Activated CD4-positive, alpha-beta T cell treated with anti-CD3 and anti-CD28 coated beads for 24 hours (primary cell): ENCODE measurements around the gene PNISR.

Experiments used
- DNase-seq, 2 donors: peaks; one replicate each; pipeline ENCODE4 v3.0.0-alpha.2; 2020; ENCODE audit warnings: low read depth in 2 of 2

Gene PNISR

DNA sequence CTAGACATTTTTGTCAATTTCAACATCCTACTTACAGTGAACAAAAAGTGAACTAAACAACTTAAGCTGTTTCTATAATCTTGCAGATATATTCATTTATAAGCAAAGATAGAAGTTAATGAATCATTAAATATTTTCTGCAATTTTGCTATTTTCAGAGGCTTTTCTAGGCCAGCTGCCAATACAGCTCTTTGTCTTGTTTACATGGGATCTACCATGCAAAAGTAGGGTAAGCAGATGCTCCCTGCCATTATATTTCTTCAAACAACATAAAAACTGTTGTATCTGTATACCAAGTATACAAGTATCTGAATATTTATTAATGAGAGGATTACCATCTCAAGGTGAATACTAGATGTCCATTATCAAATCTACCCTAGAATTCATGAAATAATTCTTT is 15.4 kb downstream of the PNISR start:
- DNase-seq, result no peak

DNA sequence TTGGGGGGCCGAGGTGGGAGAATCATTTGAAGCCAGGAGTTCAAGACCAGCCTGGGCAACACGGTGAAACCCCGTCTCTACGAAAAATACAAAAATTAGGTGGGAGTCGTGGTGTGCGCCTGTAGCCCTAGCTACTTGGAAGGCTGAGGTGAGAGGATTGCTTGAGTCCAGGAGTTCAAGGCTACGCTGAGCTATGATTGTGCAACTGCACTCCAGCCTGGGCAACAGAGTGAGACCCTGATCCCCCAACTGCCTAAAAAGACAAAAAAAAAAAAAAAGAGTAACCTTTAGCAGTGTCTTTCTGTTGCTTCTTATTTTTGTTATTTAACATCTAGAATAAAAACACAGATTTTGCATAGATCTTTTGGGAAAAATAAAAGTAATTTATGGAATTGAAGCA is 18.0 kb downstream of the PNISR start:
- no peak for DNase-seq

- DNase-seq, result no peak
Measured at GRCh38 chr6:99402448-99402847, 22.7 kb downstream of the PNISR start.

DNA sequence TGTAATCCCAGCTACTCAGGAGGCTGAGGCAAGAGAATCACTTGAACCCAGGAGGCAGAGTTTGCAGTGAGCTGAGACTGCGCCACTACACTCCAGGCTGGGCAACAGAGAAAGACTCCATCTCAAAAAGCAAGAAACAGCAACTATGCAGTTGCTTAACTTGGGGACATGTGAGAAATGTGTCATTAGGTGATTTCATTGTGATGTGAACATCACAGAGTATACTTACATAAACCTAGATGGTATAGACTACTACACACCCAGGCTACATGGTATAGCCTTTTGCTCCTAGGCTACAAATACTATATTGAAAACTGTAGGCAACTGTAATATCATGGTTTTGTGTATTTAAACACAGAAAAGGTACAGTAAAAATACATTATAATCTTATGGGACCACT is 27.8 kb downstream of the PNISR start:
- DNase-seq, result no peak

DNA sequence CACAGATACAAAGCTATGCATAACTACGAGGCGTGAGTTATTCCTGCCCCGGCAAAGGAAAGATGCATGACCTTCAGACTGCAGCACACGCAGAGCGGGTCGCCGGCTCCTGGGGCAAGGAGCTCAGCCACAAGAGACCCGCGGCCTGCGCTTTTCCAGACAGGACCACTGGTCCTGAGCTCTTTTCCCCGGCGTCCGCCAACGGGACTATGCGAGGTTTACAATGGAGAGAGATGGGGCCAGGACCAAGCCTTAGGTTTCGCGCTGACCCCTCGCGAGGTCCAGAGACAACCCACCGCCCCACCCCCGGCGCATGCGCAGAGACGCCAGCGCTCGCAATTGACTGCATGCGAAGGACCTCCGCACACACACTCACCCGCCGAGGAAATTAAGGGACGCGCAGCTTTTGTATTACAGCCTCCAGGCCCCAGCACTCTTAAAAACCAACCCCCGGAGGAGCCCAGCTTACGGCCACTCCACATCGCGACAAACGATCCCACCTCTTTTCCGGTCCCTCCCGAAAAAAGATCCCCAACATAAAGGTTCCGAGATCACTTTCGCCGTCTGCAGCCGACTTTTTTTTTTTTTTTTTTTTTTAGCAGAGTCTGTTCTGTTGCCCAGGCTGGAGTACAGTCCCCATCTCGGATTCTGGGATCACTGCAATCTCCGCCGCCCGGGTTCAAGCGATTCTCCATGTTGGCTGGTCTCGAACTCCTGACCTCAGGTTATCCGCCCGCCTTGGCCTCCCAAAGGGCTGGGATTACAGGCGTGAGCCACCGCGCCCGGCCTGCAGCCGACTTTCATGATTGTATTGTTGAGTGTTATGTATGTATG is 31.2 kb downstream of the PNISR start, which contains the start of gene COQ3:
TSS of gene COQ3 (minus strand) at position 498 of the 834 bp plus-strand sequence. CDS start at position 482, 16 bp downstream.
- DNase-seq, result peak; percentile 42 to 52

DNA sequence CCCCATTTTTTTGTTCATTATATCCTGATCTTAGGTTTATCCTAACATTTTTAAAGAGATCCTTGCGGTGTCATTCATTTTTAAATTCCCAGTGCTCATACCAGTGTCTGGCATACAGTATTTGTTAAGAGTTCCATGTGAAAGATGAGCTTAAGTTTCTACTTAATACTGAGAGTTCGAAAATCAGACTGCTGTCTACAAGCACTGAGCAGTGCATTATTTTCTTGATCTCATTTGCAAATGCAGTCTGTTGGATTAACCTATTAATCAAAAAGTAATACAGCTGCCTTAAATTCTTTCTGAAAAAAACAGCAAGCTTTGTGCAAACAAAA is 31.8 kb downstream of the PNISR start:
- no peak for DNase-seq

DNA sequence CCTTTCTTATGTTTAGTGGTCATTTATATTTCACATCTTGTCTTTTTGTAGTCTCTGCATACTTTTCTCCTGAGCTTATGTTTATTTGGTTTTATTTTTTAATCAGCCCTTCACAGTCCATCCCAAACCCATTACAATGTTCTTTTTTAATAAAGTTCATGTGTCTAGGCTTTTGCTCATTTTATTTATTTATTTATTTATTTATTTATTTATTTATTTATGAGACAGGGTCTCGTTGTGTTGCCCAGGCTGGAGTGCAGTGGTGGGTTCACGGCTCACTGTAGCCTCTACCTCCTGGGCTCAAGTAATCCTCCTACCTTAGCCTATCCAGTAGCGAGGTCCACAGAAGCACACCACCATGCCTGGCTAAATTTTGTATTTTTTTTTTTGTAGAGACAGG is 34.2 kb downstream of the PNISR start:
- no peak for DNase-seq

- no peak for DNase-seq
Measured at GRCh38 chr6:99384507-99384906, 40.6 kb downstream of the PNISR start.

GRCh38 chr6:99378636-99379035 is 46.5 kb downstream of the PNISR start:
- no peak for DNase-seq

DNA sequence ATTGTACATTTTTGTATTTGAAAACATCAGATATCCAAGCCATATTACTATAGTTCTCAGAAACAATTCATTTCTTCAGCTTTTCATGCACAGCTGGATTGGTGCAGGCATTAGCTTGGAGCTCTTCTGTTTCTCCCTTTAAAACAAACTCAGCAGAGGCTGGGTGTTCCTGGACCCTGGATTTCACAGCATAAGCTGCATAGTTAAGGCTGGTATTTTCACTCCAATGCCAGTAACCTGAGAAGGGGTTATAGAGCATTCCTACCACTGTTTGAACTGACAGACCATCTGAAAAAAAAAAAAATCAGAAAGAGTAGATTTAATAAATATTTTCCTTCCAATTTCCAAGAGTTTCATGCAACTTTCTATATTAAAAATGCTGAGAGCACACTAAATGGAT is 55.6 kb downstream of the PNISR start:
- no peak for DNase-seq

DNA sequence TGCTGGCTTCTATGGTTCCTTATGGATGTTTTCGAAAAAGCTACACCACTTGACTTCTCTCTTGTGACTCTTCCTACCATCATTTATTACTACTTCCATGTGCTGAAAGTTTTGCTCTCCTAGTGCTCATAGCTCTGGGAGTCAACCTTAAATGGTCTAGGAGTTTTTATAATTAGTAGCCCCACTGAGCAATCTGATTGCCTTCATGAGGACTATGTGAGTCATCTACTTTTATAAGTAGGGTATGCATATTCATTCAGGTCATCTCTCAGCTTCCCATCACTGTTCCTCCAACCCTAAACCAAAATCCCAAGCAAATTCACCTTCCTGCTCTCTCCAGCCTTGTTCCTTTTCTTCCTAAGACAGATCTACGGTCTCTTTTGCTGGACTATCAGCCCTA is 58.3 kb downstream of the PNISR start:
- no peak for DNase-seq

GRCh38 chr6:99364026-99364425 is 61.1 kb downstream of the PNISR start:
- no peak for DNase-seq

GRCh38 chr6:99362678-99363268 is 62.3 kb downstream of the PNISR start:
- DNase-seq, result no peak

DNA sequence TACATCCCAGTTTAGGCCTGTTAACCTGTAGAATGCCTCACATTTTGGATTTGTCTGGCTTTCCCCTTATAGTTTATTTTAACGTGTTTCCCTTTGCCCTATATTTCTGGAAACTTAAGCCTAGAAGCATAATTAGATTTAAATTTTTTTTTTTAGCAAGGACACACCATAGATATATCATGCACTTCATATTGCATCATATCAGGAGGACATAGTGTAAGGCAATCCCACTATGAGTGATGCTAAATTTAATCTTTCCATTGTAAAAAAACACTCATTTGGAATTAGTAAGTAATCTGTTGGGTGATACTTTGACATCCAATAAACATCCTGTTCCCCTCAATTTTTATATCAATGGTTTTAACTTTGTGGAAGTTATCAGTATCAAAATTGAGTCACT is 65.3 kb downstream of the PNISR start:
- DNase-seq, result no peak

DNA sequence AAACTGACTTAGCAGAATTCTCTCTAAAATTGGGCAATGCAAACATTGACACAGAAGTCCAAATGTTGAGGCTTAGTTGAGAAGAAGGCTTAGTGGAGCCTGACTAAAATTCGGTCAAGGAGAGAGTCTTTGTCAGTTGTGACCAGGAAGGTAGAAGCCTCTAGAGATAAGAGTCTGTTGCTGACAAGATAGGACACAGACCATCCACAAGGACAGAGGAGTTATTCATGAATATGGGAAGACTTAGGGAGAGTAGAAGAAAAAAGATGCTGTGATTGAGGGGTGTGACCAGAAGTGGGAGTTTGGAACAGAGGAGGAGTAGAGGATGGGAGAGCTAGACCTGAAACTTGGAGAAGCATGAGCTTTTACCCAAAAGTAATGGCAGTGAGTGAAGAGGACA is 68.5 kb downstream of the PNISR start:
- DNase-seq, result no peak

GRCh38 chr6:99354983-99355382 is 70.1 kb downstream of the PNISR start:
- no peak for DNase-seq

DNA sequence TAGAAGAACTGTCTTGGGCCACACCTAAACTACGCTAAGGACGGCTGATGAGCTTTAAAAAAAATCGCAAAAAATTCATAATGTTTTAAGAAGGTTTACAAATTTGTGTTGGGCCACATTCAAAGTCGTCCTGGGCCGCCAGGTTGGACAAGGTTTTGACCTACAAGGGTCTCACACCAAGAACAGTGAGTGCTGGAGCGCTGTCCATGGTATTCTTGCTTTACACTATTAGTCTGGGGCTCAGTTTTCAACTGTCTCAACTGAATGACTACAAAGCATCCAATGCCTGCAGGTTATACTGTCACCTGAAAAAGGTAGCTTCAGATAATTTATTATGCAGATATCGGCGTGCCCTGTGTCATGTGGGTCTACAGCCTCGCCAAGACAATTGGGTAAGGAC is 72.0 kb downstream of the PNISR start:
- DNase-seq, result no peak

DNA sequence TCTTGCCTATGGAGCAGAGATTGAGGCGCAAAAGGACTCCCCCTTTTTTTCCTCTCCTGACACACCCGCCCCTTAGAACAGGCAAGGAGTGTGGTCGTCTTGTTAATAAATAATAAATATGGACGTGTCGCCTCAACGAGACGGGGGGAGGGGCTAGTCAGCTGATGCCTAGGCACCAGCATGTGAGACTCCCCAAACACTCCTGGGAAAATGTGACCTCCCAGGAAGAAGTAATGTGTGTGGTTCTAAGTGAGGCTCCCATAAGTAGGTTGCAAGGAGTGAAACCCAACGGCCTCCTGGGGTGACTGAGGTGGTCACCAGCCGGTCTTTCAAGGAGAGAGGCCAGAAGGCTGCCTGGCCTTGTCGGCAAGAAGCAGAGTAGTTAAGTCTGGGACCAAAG is 74.5 kb downstream of the PNISR start:
- no peak for DNase-seq

- no peak for DNase-seq
Measured at GRCh38 chr6:99349171-99350141, 75.7 kb downstream of the PNISR start, which contains the start of gene FAXC. TSS of gene FAXC (minus strand) at chr6:99349674. CDS start at chr6:99349372, 302 bp downstream.

- DNase-seq, result no peak
Measured at GRCh38 chr6:99348288-99349170, 76.6 kb downstream of the PNISR start.
